HG03045 (cell line): Measurements from ENCODE around the gene SMYD3.
"Not testable (repeated sequence)": the region's sequence is repeated elsewhere in the genome, so short reads cannot be mapped to it uniquely, and the experiment has no call there.

Experiments used
- ATAC-seq: cut with Tn5 transposase; IDR thresholded peaks from one replicate; pipeline ENCODE4 v1.9.1; 2021; ENCODE audit warnings: mild to moderate bottlenecking, moderate library complexity; ENCODE audit not compliant: unreplicated experiment

SMYD3 gene

GRCh38 chr1:245763873-245764331, 743.2 kb downstream of the SMYD3 start:
- no peak for ATAC-seq

GRCh38 chr1:245762396-245762910, 744.6 kb downstream of the SMYD3 start:
- no peak for ATAC-seq

GRCh38 chr1:245760301-245760700, 746.8 kb downstream of the SMYD3 start:
- ATAC-seq = no peak

DNA sequence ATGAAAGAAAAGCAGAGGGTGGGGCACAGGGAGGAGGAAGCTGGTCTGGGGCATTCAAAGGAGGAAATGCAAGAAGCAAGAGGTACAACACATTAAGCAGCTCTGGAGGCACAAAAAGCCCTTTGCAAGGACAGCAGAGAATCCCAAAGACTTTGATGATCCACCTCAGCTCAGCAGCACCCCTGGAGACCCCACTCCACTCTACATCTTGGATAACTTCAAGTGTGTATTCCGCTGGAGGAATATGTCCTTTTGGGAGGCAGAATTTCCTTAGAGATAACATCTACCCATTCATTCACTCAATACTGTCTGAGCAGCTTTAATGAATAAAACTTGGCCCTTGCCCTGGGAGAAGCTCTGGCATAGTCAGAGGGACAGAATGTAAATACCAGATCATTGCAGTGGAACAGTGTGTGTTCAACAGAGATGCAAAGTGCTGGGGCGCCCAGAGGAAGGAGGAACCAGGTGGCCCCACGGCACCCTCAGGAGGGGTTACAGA, 752.6 kb downstream of the SMYD3 start:
- ATAC-seq = no peak

DNA sequence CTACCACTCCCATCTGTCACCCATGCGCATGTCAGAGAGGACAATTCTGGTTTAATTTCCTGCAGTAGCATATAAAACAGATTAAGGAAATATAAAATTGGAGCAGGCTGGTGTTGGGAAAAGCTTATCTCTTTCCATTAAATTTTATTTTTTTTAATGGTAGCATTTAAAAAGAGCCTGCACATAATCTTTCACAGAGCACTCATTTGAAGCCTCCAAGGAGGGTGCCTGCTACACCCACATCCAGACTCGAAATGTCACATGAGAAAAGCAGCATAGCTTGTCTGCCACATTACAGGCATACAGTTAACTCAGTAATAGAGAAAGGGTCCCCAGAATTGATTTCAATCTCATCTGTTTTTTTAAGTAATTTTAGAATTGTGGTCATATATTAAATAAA, 753.3 kb downstream of the SMYD3 start:
- ATAC-seq = no peak

DNA sequence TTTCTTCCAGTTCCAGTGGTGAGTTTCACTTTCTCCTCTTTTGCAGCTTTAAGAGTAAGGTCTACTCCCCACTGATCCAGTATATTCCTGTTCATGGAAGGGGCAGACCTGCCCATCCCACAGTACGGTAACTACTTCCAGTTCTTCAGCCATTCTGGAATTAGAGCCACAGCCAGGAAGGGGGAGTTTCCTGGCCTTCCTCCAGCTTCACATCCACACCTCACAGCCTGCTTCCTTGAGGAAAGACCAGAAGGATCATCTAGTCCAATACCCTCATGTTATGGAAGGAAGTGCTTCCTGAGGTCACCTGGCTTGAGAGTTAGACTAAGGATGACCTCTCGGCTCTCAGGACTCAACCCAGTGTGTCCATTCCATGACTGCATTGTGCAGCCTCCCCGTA, 754.5 kb downstream of the SMYD3 start:
- ATAC-seq = no peak

GRCh38 chr1:245751726-245752470, 755.2 kb downstream of the SMYD3 start:
- no peak for ATAC-seq

- no peak for ATAC-seq
Measured at GRCh38 chr1:245751116-245751515, 756.0 kb downstream of the SMYD3 start.

DNA sequence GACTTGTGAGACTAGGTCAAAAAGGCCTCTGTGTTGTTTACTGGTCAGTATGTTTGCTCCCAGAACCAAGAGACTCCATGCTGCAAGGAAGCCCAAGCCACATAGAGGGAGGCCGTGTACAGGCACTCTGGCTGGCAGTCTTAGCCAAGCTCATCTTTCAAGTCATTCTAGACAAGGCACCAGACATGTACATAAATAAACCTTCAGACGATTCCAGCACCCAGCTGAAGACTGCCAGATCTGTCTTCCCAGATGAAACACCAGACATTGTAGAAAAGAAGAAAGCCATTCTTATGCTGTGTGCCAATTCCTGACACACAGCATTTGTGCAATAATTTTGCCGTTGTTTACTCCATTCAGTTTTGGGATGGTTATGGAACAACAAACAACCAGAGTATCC, 756.8 kb downstream of the SMYD3 start:
- ATAC-seq = no peak

- no peak for ATAC-seq
Measured at GRCh38 chr1:245749053-245749452, 758.0 kb downstream of the SMYD3 start.

DNA sequence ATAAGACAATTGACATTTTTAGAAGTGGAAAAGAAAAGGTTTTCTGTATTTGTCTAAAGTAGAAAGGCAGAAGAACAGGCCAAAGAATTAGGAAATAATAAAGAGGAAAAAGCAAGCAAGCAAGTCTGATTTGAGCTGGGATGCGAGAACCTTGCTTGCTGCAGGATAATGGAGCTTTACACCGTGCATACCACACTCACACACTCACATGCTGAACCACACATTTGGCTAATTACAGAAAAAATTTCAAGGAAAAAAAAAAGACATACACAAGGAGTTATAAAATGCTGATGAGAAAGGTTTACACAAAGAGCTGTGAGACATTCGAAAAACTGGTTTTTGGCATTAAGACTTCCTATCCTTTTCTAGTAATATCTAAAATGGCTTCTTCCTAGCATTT, 758.4 kb downstream of the SMYD3 start:
- no peak for ATAC-seq

DNA sequence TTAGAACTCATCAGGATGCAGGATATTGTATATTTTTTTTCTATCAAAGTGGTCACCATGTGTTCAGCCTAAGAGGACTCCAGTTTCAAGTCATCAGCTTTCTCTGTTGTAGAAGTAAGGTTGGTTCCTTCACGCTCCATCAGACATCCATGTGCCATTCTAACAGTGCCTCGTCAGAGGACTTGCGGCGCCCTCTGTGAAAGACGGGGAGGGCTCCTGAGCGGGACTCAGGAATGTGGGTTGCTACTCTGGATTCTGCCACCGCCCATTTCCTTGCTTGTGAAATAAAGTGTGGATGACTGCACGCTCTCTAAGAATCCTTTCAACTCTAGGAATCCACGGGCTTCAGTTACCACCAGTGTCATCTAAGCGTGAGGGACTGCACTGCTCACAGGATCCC, 758.8 kb downstream of the SMYD3 start:
- no peak for ATAC-seq

- ATAC-seq = no peak
Measured at GRCh38 chr1:245742896-245743295, 764.2 kb downstream of the SMYD3 start.

DNA sequence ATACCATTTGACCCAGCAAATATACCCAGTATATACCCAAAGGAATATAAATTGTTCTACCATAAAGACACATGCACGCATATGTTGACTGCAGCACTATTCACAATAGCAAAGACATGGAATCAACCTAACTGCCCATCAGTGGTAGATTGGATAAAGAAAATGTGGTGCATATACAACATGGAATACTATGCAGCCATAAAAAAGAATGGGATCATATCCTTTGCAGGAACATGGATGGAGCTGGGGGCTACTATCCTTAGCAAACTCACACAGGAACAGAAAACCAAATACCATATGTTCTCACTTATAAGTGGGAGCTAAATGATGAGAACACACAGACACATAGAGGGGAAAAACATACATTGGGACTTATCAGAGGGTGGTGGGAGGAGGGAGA, 766.7 kb downstream of the SMYD3 start:
- ATAC-seq = not testable (repeated sequence)

DNA sequence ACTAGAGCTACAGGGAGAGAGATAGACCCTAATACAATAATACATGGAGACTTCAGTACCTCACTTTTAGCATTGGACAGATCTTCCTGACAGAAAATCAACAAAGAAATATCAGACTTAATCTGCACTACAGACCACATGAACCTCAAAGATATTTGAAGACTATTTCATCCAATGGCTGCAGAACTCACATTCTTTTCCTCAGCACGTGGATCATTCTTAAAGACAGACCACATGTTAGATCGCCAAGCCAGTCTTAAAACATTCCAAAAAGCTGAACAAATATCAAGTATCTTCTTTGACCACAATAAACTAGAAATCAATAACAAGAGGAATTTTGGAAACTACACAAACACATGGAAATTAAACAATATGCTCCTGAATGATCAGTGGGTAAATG, 776.3 kb downstream of the SMYD3 start:
- no peak for ATAC-seq

- not testable (repeated sequence) for ATAC-seq
Measured at GRCh38 chr1:245728035-245728434, 779.0 kb downstream of the SMYD3 start.

GRCh38 chr1:245721488-245721887, 785.6 kb downstream of the SMYD3 start:
- ATAC-seq = no peak

DNA sequence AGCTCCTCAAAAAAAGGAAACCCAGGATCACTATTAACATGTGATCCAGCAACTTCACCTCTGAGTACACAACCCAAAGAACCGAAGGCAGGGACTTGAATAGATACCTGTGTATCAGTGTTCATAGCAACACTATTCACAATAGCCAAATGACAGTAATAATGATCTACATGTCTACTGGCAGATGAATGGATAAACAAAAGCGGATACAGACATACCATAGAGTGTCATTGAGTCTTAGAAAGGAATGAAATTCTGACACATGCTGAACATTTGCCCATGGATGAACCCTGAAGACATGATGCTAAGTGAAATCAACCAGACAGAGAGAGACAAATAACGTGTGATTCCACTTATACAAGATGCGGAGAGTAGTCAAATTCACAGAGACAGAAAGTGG, 788.1 kb downstream of the SMYD3 start:
- no peak for ATAC-seq

DNA sequence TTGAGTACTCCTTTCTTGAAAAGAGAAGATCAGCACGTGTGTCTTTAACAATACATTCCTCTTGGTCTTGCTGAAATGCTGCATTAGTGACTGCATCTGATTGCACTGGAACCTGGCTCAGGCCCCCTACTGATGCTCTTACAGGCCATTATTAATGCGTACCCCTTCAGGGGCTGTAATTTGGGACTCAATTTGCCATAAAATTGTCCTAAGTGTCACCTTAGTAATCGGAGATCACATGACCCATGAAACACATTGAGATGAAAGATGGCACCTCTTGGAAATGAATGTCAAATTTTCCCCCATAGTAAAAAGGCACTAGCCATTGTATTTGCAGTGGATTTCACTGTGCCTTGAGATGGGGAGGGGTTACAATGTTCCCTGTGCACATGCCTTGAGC, 789.0 kb downstream of the SMYD3 start:
- no peak for ATAC-seq

- ATAC-seq = no peak
Measured at GRCh38 chr1:245717611-245718010, 789.5 kb downstream of the SMYD3 start.

GRCh38 chr1:245716561-245716960, 790.5 kb downstream of the SMYD3 start:
- ATAC-seq = no peak

- no peak for ATAC-seq
Measured at GRCh38 chr1:245715970-245716369, 791.1 kb downstream of the SMYD3 start.

DNA sequence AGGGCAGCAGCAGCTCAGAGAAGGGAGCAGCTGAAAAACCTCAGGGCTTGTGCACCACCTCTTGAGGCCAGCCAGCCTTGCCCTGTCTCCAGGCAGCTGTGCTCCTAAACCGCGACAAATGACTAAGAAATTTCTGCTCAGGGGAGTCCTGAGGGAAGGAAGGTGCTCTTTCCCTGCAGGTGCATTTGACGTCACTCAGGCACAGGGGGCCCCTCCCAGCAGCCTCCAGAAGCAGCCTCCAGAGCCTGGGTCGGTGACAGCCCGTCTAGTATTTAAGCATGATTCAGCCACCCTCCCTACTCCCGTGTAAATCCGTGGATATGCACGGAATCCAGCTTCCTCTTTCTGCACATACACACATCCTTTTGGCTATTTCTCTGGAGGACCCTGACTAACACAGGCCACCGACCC, 791.8 kb downstream of the SMYD3 start:
- ATAC-seq = no peak
